GM12878 (cell line): ENCODE results near the gene P2RX7. TPM values are rescaled to one million over a fixed set of nuclear protein-coding genes. Genes with fewer than 3 reads are reported as not detected.

Source experiments
- ATAC-seq: fragments of 200-7000 bp; cut with Tn5 transposase; 3 replicates; pipeline ENCODE4 v1.9.1; 2020; ENCODE audit warnings: mild to moderate bottlenecking, moderate library complexity
- BruUV-seq: library from RNA; stranded (reverse); fragments of 400-500 nt; replicated peaks from 2 replicates; lab custom pipeline; 2021; lab: Mats Ljungman, UMichigan
- CTCF ChIA-PET: fragments of 300-600 bp; sonication (Branson Sonifier 250); formaldehyde crosslinking; extraction: SDS; loops from one replicate; lab custom pipeline; 2021; ENCODE audit warnings: inconsistent platforms; lab: Yijun Ruan, JAX
- POLR2A ChIA-PET: fragments of 350-600 bp; formaldehyde crosslinking; extraction: SDS; loops from one replicate; lab custom pipeline; 2021; ENCODE audit warnings: inconsistent platforms; lab: Charles Lee
- RAD21 ChIA-PET: fragments of 300-600 bp; sonication (Branson Sonifier 250); formaldehyde crosslinking; loops from one replicate; lab custom pipeline; 2023; ENCODE audit warnings: antibody characterized with exemption; ENCODE audit not compliant: unreplicated experiment; lab: Charles Lee
- SMC1A ChIA-PET: fragments of 300-600 bp; sonication (Branson Sonifier 250); formaldehyde crosslinking; loops from one replicate; lab custom pipeline; 2023; ENCODE audit not compliant: unreplicated experiment, uncharacterized antibody; lab: Charles Lee
- DNase-seq: peaks from one replicate; pipeline ENCODE4 v3.0.0-alpha.2; 2011; ENCODE audit warnings: low read depth, low spot score
- FAIRE-seq: peaks from 3 replicates; lab custom pipeline; 2011; peaks lifted over from hg19 to GRCh38; lab: Jason Lieb, UNC
- H2AFZ ChIP-seq: 2 replicates; pipeline ENCODE4 v1.6.0; 2011; ENCODE audit warnings: low read depth, low read length, control low read depth; ENCODE audit not compliant: control insufficient read depth
- H3K27ac ChIP-seq: 2 replicates; pipeline ENCODE4 v1.5.1; 2011; ENCODE audit warnings: control low read depth; ENCODE audit not compliant: control insufficient read depth, insufficient read depth
- H3K27me3 ChIP-seq, 2 experiments: replicated peaks in 1 of 2; 2 replicates each; pipeline versions ENCODE4 v1.6.0 to v1.6.1; 2011; ENCODE audit warnings: low read length in 1 of 2; ENCODE audit not compliant: control insufficient read depth in 2 of 2, insufficient read depth in 2 of 2
- H3K36me3 ChIP-seq, 2 experiments: 2 replicates each; pipeline ENCODE4 v1.5.1; 2011; ENCODE audit warnings: low read length in 1 of 2; ENCODE audit not compliant: control insufficient read depth in 2 of 2, insufficient read depth in 2 of 2
- H3K4me1 ChIP-seq: 2 replicates; pipeline ENCODE4 v1.6.1; 2011; ENCODE audit warnings: mild to moderate bottlenecking, low read length, moderate library complexity, mixed read lengths; ENCODE audit not compliant: control insufficient read depth, insufficient read depth
- H3K4me2 ChIP-seq: 2 replicates; pipeline ENCODE4 v1.6.0; 2011; ENCODE audit warnings: control low read depth; ENCODE audit not compliant: control insufficient read depth, insufficient read depth
- H3K4me3 ChIP-seq: fragments of 200-600 bp; sonication (generic); 2 replicates; pipeline ENCODE4 v1.5.1; 2016
- H3K79me2 ChIP-seq: 2 replicates; pipeline ENCODE4 v1.6.0; 2011; ENCODE audit warnings: low read length; ENCODE audit not compliant: control insufficient read depth, insufficient read depth
- H3K9ac ChIP-seq: 2 replicates; pipeline ENCODE4 v1.8.0; 2011; ENCODE audit warnings: low read length, control low read depth, mixed read lengths; ENCODE audit not compliant: control insufficient read depth, insufficient read depth
- H3K9me3 ChIP-seq: replicated peaks from 3 replicates; pipeline ENCODE4 v1.5.1; 2011; ENCODE audit warnings: mild to moderate bottlenecking, low read length; ENCODE audit not compliant: control insufficient read depth, insufficient read depth
- H4K20me1 ChIP-seq: 2 replicates; pipeline ENCODE4 v1.6.0; 2011; ENCODE audit not compliant: control insufficient read depth, insufficient read depth
- EZH2 ChIP-seq: IDR thresholded peaks from 2 replicates; pipeline ENCODE4 v1.6.1; 2012; ENCODE audit warnings: low read depth, mild to moderate bottlenecking, control low read depth, inconsistent platforms, low read length, borderline replicate concordance; ENCODE audit not compliant: control insufficient read depth
- FOXM1 ChIP-seq: IDR thresholded peaks from 2 replicates; pipeline ENCODE4 v1.6.1; 2012; ENCODE audit warnings: low read depth, mild to moderate bottlenecking, inconsistent platforms, low read length, moderate library complexity
- NR2C1 ChIP-seq: fragments of 450-650 bp; IDR thresholded peaks from 2 replicates; pipeline ENCODE4 v1.6.1; 2017; ENCODE audit warnings: antibody characterized with exemption, mild to moderate bottlenecking, moderate library complexity
- NRF1 ChIP-seq: conservative IDR thresholded peaks from 2 replicates; pipeline ENCODE4 v1.6.1; 2011; ENCODE audit warnings: mild to moderate bottlenecking, low read depth, low read length, improper control_type of control experiment
- RELA ChIP-seq: fragments of 450-650 bp; IDR thresholded peaks from 2 replicates; pipeline ENCODE4 v1.8.0; 2014; ENCODE audit warnings: borderline replicate concordance; ENCODE audit not compliant: partially characterized antibody
- TCF12 ChIP-seq: IDR thresholded peaks from 2 replicates; pipeline ENCODE4 v1.6.1; 2011; ENCODE audit warnings: low read depth, mild to moderate bottlenecking, low read length
- YBX1 ChIP-seq: fragments of 450-650 bp; IDR thresholded peaks from 2 replicates; pipeline ENCODE4 v1.6.1; 2016; ENCODE audit warnings: antibody characterized with exemption
- WGBS: methylation state at CpG from one replicate; pipeline ENCODE4 v1.1.6; 2016; ENCODE audit warnings: low lambda C conversion rate; ENCODE audit not compliant: insufficient replicate concordance, insufficient coverage; ENCODE audit errors: missing lambda C conversion rate; 5-methylcytosine and 5-hydroxymethylcytosine counted together
- in situ Hi-C: fragments of 300-500 bp; cut with MboI; formaldehyde crosslinking; loops from 9 replicates; pipeline ENCODE4 v1.14.3; 2018; ENCODE audit warnings: mixed read lengths
- intact Hi-C: fragments of 100-400 bp; cut with micrococcal nuclease; formaldehyde crosslinking; loops from one replicate; pipeline ENCODE4 v1.14.2; 2022; ENCODE audit not compliant: unreplicated experiment
- polyA plus RNA-seq, 11 experiments: library from polyadenylated mRNA; depleted of rRNA in 4 of 11; unstranded in 6 of 11; stranded (reverse) in 5 of 11; fragments of >200 nt; fragmentation: Nextera tagmentation in 4 of 11; fragmentation: Illumina TruSeq in 1 of 11; extraction: Ambion mirVana in 4 of 11; extraction: Trizol in 1 of 11; gene quantifications; 1 replicate in 1 of 11; 2 replicates in 10 of 11; pipeline versions ENCODE4 v1.2.1 to v1.2.3, GENCODE V29; 2011 to 2016; ENCODE audit warnings: inconsistent platforms in 2 of 11, missing spikeins in 2 of 11, low read depth in 1 of 11
- total RNA-seq, 4 experiments: library from RNA; depleted of rRNA in 3 of 4; stranded (reverse); fragments of >200 nt in 3 of 4; fragmentation: Illumina TruSeq in 1 of 4; extraction: Trizol in 1 of 4; gene quantifications; 2 replicates each; pipeline versions ENCODE4 v1.2.1 to v1.2.3, GENCODE V29; 2013 to 2021
- TF ChIP-seq, protein P1 (sequence below): fragments of 450-650 bp; IDR thresholded peaks from 2 replicates; pipeline ENCODE4 v1.6.1; 2017; ENCODE audit warnings: mild to moderate bottlenecking, moderate library complexity
- TF ChIP-seq, protein P2 (sequence below): IDR thresholded peaks from 2 replicates; pipeline ENCODE4 v1.6.1; 2012; ENCODE audit warnings: low read depth, low read length, improper control_type of control experiment
- TF ChIP-seq, protein P3 (sequence below): IDR thresholded peaks from 2 replicates; pipeline ENCODE4 v1.6.1; 2011; ENCODE audit warnings: borderline replicate concordance, low read depth, mild to moderate bottlenecking, moderate library complexity, low read length; ENCODE audit not compliant: insufficient read depth, poor library complexity, severe bottlenecking

The P2RX7 gene
- total and polyA plus RNA-seq, 10 of the 15 experiments (the other 5 are each of a cell fraction or from before 2014, with no cell fraction given): 0.74 to 2.6 (median 1.5) TPM

DNA sequence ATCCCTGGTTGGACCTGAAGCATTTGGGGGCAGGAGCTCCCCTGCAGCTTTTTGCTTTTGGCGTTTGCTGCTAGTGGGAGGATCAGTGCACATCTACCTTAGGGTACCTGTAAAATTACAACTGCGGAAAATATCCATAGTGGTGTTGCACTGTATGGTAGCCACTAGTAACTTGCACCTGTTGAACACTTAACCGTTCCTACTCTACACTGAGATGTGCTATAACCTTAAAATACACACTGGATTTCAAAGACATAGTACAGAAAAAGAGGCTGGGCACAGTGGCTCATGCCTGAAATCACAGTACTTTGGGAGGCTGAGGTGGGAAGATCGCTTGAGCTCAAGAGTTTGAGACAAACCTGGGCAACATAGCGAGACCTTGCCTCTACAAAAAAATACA, 80.2 kb downstream of the P2RX7 start:
- ChIA-PET SMC1A (interaction anchor here (0.6 to 3.2 kb wide), 4 partner anchors 45 to 213 kb away, joined by 3 to 10 read pairs (median 6); partner anchors contain the start of gene P2RX7), CTCF (no interaction called here), POLR2A (interaction anchor here (0.7 kb wide), 1 partner anchor 45 kb away, joined by 3 read pairs; no protein-coding TSS in a partner anchor), RAD21 (interaction anchor here (2.0 kb wide), 1 partner anchor 81 kb away, joined by 7 read pairs; the partner anchor contains the start of gene P2RX7)
- no peak for TF ChIP-seq EZH2
- TF ChIP-seq RELA: no peak
- no peak for TF ChIP-seq FOXM1
- no peak for TF ChIP-seq NRF1
- TF ChIP-seq, protein P1, sequence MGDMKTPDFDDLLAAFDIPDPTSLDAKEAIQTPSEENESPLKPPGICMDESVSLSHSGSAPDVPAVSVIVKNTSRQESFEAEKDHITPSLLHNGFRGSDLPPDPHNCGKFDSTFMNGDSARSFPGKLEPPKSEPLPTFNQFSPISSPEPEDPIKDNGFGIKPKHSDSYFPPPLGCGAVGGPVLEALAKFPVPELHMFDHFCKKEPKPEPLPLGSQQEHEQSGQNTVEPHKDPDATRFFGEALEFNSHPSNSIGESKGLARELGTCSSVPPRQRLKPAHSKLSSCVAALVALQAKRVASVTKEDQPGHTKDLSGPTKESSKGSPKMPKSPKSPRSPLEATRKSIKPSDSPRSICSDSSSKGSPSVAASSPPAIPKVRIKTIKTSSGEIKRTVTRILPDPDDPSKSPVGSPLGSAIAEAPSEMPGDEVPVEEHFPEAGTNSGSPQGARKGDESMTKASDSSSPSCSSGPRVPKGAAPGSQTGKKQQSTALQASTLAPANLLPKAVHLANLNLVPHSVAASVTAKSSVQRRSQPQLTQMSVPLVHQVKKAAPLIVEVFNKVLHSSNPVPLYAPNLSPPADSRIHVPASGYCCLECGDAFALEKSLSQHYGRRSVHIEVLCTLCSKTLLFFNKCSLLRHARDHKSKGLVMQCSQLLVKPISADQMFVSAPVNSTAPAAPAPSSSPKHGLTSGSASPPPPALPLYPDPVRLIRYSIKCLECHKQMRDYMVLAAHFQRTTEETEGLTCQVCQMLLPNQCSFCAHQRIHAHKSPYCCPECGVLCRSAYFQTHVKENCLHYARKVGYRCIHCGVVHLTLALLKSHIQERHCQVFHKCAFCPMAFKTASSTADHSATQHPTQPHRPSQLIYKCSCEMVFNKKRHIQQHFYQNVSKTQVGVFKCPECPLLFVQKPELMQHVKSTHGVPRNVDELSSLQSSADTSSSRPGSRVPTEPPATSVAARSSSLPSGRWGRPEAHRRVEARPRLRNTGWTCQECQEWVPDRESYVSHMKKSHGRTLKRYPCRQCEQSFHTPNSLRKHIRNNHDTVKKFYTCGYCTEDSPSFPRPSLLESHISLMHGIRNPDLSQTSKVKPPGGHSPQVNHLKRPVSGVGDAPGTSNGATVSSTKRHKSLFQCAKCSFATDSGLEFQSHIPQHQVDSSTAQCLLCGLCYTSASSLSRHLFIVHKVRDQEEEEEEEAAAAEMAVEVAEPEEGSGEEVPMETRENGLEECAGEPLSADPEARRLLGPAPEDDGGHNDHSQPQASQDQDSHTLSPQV: no peak
- TF ChIP-seq NR2C1: no peak
- TF ChIP-seq TCF12: no peak
- TF ChIP-seq, protein P2, sequence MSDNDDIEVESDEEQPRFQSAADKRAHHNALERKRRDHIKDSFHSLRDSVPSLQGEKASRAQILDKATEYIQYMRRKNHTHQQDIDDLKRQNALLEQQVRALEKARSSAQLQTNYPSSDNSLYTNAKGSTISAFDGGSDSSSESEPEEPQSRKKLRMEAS: no peak
- TF ChIP-seq, protein P3, sequence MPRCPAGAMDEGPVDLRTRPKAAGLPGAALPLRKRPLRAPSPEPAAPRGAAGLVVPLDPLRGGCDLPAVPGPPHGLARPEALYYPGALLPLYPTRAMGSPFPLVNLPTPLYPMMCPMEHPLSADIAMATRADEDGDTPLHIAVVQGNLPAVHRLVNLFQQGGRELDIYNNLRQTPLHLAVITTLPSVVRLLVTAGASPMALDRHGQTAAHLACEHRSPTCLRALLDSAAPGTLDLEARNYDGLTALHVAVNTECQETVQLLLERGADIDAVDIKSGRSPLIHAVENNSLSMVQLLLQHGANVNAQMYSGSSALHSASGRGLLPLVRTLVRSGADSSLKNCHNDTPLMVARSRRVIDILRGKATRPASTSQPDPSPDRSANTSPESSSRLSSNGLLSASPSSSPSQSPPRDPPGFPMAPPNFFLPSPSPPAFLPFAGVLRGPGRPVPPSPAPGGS: no peak
- TF ChIP-seq YBX1: no peak
- in situ Hi-C loops (no loop called here), intact Hi-C loops (loop anchor here (5.0 kb wide), 2 partner anchors 81 to 101 kb away; partner anchors contain the start of gene P2RX7)
- DNase-seq (no peak), FAIRE-seq (no peak), ATAC-seq (no peak)
- no TSS peak for BruUV-seq
- WGBS: 71% methylated on average over 5 of the region's 5 CpGs
- Histone ChIP-seq H3K27me3 (no peaks in the 10 kb centered on the region), H3K4me2 (no peak overlapping the region), H3K4me1 (peaks cover 9% of the 10 kb centered on the region), H2AFZ (no peak overlapping the region), H3K27ac (no peak overlapping the region), H4K20me1 (no peaks in the 10 kb centered on the region), H3K79me2 (peaks cover 10% of the 10 kb centered on the region), H3K36me3 (no peaks in the 10 kb centered on the region; a peak in 1 of 4 replicates), H3K9ac (no peak overlapping the region), H3K4me3 (no peak overlapping the region), H3K9me3 (no peaks in the 10 kb centered on the region)
